Panc1 (cell line): ENCODE data around the gene SLC44A4. TPM values are rescaled to one million over a fixed set of nuclear protein-coding genes. Genes with fewer than 3 reads are reported as not detected.

Source experiments
- ATAC-seq: fragments of 200-7000 bp; cut with Tn5 transposase; 2 replicates; pipeline ENCODE4 v1.9.1; 2020; ENCODE audit warnings: mild to moderate bottlenecking, moderate library complexity
- BruUV-seq: library from RNA; stranded (reverse); fragments of 400-500 nt; replicated peaks from 2 replicates; lab custom pipeline; 2021; lab: Mats Ljungman, UMichigan
- CTCF ChIA-PET: fragments of 300-600 bp; sonication (Branson Sonifier 250); formaldehyde crosslinking; loops from one replicate; lab custom pipeline; 2022; ENCODE audit warnings: antibody characterized with exemption; lab: Charles Lee
- POLR2A ChIA-PET: fragments of 300-600 bp; sonication (Branson Sonifier 250); formaldehyde crosslinking; loops from one replicate; lab custom pipeline; 2022; ENCODE audit warnings: antibody characterized with exemption; lab: Charles Lee
- DNase-seq: peaks from one replicate; pipeline ENCODE4 v3.0.0-alpha.2; 2010; ENCODE audit warnings: low read depth, low spot score
- H3K27ac ChIP-seq: 2 replicates; pipeline ENCODE4 v1.5.1; 2011; ENCODE audit warnings: mild to moderate bottlenecking, low read length, inconsistent platforms
- H3K27me3 ChIP-seq: fragments of 200-500 bp; sonication (Bioruptor generic); 2 replicates; pipeline ENCODE4 v1.6.0; 2014; ENCODE audit warnings: low read length, inconsistent platforms; ENCODE audit not compliant: control insufficient read depth, insufficient read depth
- H3K36me3 ChIP-seq: fragments of 200-500 bp; sonication (Bioruptor generic); 2 replicates; pipeline ENCODE4 v1.5.1; 2014; ENCODE audit warnings: inconsistent platforms, mild to moderate bottlenecking, low read length, moderate library complexity; ENCODE audit not compliant: control insufficient read depth, insufficient read depth
- H3K4me1 ChIP-seq: 2 replicates; pipeline ENCODE4 v1.5.1; 2011; ENCODE audit warnings: inconsistent platforms, mild to moderate bottlenecking, low read length, moderate library complexity; ENCODE audit not compliant: control insufficient read depth, insufficient read depth
- H3K4me3 ChIP-seq, 2 experiments: 2 replicates each; pipeline ENCODE4 v1.5.1; 2011 to 2012; ENCODE audit warnings: low read depth in 2 of 2, low read length in 2 of 2, mild to moderate bottlenecking in 2 of 2, inconsistent platforms in 1 of 2, moderate library complexity in 1 of 2
- H3K9me3 ChIP-seq: fragments of 200-500 bp; sonication (Bioruptor generic); 2 replicates; pipeline ENCODE4 v1.5.1; 2014; ENCODE audit warnings: low read depth, mild to moderate bottlenecking, inconsistent platforms, low read length, moderate library complexity; ENCODE audit not compliant: control insufficient read depth, insufficient read depth
- POLR2AphosphoS5 ChIP-seq: IDR thresholded peaks from 2 replicates; pipeline ENCODE4 v1.6.1; 2012; ENCODE audit warnings: mild to moderate bottlenecking, low read depth, low read length, moderate library complexity
- SIN3A ChIP-seq: IDR thresholded peaks from 2 replicates; pipeline ENCODE4 v1.6.1; 2012; ENCODE audit warnings: low read depth, mild to moderate bottlenecking, low read length, moderate library complexity, borderline replicate concordance; ENCODE audit not compliant: insufficient read depth
- TCF7L2 ChIP-seq: IDR thresholded peaks from 2 replicates; pipeline ENCODE4 v1.6.1; 2011; ENCODE audit warnings: mild to moderate bottlenecking, low read depth, low read length, inconsistent platforms
- in situ Hi-C: cut with HindIII; loops from 2 replicates; pipeline ENCODE4 v1.10.0; 2016; ENCODE audit warnings: low sequenced_read_pairs, low pct_unique_long_range_greater_than_20kb
- intact Hi-C: fragments of 100-400 bp; cut with micrococcal nuclease; formaldehyde crosslinking; loops from one replicate; pipeline ENCODE4 v1.10.0; 2022; ENCODE audit not compliant: unreplicated experiment
- total RNA-seq: library from RNA; stranded (reverse); gene quantifications from one replicate; pipeline ENCODE4 v1.2.1, GENCODE V29; 2021; ENCODE audit not compliant: unreplicated experiment
- TF ChIP-seq, protein P1 (sequence below): fragments of 450-650 bp; IDR thresholded peaks from 2 replicates; pipeline ENCODE4 v1.5.1; 2017; ENCODE audit warnings: mild to moderate bottlenecking
- TF ChIP-seq, protein P2 (sequence below), 2 experiments: IDR thresholded peaks; 2 replicates each; pipeline ENCODE4 v1.6.1; 2011 to 2012; ENCODE audit warnings: low read depth in 2 of 2, control low read depth in 1 of 2, low read length in 1 of 2, mild to moderate bottlenecking in 1 of 2, moderate library complexity in 1 of 2; ENCODE audit not compliant: insufficient read depth in 1 of 2

Gene SLC44A4
- total RNA-seq, 1 experiment from 2014 or later = 2.7 TPM

DNA sequence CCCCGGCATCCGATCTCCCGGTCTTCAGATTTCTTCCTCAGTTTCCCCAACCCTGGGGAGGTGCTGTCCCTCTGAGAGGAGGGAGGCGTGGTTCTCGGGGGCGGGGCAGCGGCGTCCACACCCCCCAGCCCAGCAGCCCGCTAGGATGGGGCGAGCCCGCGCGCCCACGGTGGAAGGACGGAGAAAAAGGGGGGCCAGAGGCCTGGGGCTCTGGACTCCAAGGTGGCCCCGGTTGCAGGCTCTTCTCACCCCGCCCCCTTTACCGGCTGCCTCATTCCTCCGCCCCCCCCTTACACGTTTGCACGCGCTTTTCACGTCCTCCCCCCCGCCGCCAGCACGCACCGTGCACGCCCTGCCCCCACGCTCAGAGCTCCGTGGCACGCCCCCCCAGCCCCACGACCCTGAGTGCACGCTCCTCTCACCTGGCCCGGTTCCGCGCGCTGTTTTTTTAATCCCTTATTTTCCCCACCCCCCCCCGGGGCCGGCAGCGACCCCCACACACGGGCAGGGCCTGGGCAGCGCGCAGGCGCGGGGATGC lies 22.7 kb upstream of the SLC44A4 start:
- Histone ChIP-seq H3K4me1 (peaks cover 20% of the 10 kb centered on the region), H3K27ac (peak overlapping the region; percentile 75), H3K9me3 (no peaks in the 10 kb centered on the region), H3K4me3 (peak overlapping the region; percentile 54 to 70), H3K36me3 (no peaks in the 10 kb centered on the region; the same call in 1 of the 2 replicates), H3K27me3 (no peaks in the 10 kb centered on the region)
- POLR2A ChIA-PET = no interaction called here
- in situ Hi-C loops (no loop called here), intact Hi-C loops (no loop called here)
- DNase-seq (no peak), ATAC-seq (peak; percentile 42)
- CTCF ChIA-PET = no interaction called here
- no TSS peak for BruUV-seq
- TF ChIP-seq, protein P1, sequence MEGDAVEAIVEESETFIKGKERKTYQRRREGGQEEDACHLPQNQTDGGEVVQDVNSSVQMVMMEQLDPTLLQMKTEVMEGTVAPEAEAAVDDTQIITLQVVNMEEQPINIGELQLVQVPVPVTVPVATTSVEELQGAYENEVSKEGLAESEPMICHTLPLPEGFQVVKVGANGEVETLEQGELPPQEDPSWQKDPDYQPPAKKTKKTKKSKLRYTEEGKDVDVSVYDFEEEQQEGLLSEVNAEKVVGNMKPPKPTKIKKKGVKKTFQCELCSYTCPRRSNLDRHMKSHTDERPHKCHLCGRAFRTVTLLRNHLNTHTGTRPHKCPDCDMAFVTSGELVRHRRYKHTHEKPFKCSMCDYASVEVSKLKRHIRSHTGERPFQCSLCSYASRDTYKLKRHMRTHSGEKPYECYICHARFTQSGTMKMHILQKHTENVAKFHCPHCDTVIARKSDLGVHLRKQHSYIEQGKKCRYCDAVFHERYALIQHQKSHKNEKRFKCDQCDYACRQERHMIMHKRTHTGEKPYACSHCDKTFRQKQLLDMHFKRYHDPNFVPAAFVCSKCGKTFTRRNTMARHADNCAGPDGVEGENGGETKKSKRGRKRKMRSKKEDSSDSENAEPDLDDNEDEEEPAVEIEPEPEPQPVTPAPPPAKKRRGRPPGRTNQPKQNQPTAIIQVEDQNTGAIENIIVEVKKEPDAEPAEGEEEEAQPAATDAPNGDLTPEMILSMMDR = no peak
- TF ChIP-seq POLR2AphosphoS5 (no peak), SIN3A (no peak), TCF7L2 (no peak)
- TF ChIP-seq, protein P2, sequence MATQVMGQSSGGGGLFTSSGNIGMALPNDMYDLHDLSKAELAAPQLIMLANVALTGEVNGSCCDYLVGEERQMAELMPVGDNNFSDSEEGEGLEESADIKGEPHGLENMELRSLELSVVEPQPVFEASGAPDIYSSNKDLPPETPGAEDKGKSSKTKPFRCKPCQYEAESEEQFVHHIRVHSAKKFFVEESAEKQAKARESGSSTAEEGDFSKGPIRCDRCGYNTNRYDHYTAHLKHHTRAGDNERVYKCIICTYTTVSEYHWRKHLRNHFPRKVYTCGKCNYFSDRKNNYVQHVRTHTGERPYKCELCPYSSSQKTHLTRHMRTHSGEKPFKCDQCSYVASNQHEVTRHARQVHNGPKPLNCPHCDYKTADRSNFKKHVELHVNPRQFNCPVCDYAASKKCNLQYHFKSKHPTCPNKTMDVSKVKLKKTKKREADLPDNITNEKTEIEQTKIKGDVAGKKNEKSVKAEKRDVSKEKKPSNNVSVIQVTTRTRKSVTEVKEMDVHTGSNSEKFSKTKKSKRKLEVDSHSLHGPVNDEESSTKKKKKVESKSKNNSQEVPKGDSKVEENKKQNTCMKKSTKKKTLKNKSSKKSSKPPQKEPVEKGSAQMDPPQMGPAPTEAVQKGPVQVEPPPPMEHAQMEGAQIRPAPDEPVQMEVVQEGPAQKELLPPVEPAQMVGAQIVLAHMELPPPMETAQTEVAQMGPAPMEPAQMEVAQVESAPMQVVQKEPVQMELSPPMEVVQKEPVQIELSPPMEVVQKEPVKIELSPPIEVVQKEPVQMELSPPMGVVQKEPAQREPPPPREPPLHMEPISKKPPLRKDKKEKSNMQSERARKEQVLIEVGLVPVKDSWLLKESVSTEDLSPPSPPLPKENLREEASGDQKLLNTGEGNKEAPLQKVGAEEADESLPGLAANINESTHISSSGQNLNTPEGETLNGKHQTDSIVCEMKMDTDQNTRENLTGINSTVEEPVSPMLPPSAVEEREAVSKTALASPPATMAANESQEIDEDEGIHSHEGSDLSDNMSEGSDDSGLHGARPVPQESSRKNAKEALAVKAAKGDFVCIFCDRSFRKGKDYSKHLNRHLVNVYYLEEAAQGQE (IDR thresholded peaks at IDR 0.05; ENCODE audit: insufficient read depth in 1 of 2, low read depth in 2 of 2, low read length in 1 of 2) = no peak

DNA sequence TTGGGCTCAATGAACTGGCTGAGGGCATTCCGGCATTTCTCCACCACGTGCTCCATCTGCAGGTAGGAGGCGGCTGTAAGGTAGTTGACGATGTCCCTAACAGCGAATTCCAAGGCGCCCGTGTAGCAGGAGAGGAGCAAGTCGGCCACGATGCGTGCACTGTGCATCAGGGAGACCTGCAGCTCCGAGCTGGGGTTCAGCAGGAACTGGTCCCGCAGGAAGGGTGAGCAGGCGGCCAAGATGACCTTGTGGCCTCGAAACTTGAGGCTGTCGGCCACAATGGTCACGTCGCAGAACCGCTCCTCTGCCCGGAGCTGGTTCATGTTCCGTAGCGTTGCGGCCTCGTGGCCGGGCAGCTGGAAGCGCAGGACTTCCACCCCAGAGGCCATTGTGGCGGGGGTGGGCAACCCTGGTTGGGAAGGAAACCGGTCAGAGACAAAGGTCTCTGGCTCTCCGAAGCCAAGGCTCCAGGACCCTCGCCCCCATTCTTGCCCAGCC lies 22.2 kb upstream of the SLC44A4 start:
- Histone ChIP-seq H3K4me1 (peaks cover 23% of the 10 kb centered on the region), H3K27me3 (no peaks in the 10 kb centered on the region), H3K9me3 (no peaks in the 10 kb centered on the region), H3K27ac (peak overlapping the region; percentile 75), H3K36me3 (no peaks in the 10 kb centered on the region; the same call in 1 of the 2 replicates), H3K4me3 (peak overlapping the region; percentile 54 to 70)
- no peak; the same call in 1 of the 2 replicates for ATAC-seq
- no TSS peak for BruUV-seq
- ChIA-PET CTCF (no interaction called here), POLR2A (no interaction called here)
- TF ChIP-seq TCF7L2 (no peak), SIN3A (no peak), POLR2AphosphoS5 (no peak)
- TF ChIP-seq, protein P1 = no peak
- TF ChIP-seq, protein P2 (IDR thresholded peaks at IDR 0.05; ENCODE audit: insufficient read depth in 1 of 2, low read depth in 2 of 2, low read length in 1 of 2) = no peak
- intact Hi-C loops (no loop called here), in situ Hi-C loops (no loop called here)
- DNase-seq = no peak
